GM10248 (cell line): ENCODE data around the gene PPP1R27.
A peak's percentile ranks its signal among the peaks of the same experiment; 100 is the strongest.

Experiments
- CTCF ChIA-PET: fragments of 300-600 bp; sonication (Branson Sonifier 250); formaldehyde crosslinking; extraction: SDS; loops from one replicate; lab custom pipeline; 2021; ENCODE audit warnings: antibody characterized with exemption; lab: Yijun Ruan, JAX
- POLR2A ChIA-PET: fragments of 350-650 bp; sonication (Branson Sonifier 250); formaldehyde crosslinking; extraction: SDS; loops from one replicate; lab custom pipeline; 2020; ENCODE audit warnings: antibody characterized with exemption; lab: Yijun Ruan, JAX
- DNase-seq: peaks from one replicate; pipeline ENCODE4 v3.0.0; 2012; ENCODE audit errors: extremely low spot score
- TF ChIP-seq, protein P1 (sequence below): IDR thresholded peaks from 2 replicates; pipeline ENCODE4 v1.5.1; 2012; ENCODE audit warnings: mild to moderate bottlenecking, low read depth; ENCODE audit errors: extremely low read depth, missing control alignments, control extremely low read depth

PPP1R27 gene, protein sequence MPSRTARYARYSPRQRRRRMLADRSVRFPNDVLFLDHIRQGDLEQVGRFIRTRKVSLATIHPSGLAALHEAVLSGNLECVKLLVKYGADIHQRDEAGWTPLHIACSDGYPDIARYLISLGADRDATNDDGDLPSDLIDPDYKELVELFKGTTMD

DNA sequence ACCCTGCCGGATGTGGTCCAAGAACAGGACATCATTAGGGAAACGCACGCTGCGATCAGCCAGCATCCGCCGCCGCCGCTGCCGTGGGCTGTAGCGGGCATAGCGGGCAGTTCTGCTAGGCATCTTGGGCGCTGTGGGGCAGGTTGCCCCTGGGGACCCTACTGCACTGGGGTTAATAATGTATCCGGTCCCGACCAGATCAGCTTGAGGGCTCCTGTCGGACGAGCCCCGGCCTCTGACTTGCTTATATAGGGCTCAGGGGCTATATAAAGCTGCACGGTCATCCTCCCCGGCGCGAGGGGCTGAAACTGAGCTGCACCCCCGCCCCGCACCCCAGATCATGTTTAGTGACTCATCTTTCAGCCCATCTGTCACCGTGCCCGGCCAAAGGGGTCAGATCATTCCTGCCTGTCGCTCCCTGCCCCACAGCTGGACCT lies at the start of gene PPP1R27:
Gene PPP1R27, minus strand, starts transcription at position 220 of the 437 bp plus-strand sequence. Its CDS starts 97 bp downstream, at position 123.
- DNase-seq, result no peak
- ChIA-PET POLR2A (interaction anchor here (0.6 kb wide), 2 partner anchors 27 to 272 kb away, joined by 5 read pairs; no protein-coding TSS in a partner anchor), CTCF (interaction anchor here (1.1 kb wide), 1 partner anchor 9 kb away, joined by 3 read pairs; no protein-coding TSS in a partner anchor)
- TF ChIP-seq, protein P1, sequence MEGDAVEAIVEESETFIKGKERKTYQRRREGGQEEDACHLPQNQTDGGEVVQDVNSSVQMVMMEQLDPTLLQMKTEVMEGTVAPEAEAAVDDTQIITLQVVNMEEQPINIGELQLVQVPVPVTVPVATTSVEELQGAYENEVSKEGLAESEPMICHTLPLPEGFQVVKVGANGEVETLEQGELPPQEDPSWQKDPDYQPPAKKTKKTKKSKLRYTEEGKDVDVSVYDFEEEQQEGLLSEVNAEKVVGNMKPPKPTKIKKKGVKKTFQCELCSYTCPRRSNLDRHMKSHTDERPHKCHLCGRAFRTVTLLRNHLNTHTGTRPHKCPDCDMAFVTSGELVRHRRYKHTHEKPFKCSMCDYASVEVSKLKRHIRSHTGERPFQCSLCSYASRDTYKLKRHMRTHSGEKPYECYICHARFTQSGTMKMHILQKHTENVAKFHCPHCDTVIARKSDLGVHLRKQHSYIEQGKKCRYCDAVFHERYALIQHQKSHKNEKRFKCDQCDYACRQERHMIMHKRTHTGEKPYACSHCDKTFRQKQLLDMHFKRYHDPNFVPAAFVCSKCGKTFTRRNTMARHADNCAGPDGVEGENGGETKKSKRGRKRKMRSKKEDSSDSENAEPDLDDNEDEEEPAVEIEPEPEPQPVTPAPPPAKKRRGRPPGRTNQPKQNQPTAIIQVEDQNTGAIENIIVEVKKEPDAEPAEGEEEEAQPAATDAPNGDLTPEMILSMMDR, result no peak

DNA sequence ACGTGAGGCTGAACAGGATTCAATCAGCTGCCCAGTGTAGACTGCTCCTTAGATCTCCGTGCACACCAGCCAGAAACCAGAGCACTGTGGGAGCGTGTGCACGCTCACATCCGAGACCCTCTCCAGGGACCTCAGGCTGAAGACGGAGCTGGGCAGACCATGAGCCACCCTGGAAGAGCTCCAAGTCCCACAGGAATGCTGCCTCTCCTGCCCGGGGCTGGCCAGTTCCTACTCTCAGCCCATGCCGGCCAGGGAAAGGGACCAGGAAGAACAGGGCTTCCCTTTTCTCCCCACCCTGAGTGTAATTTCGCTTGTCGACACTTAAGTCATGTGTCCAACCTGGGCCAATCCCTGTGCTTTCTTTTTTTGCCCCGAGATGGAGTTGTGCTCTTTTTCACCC lies 49.7 kb upstream of the PPP1R27 start:
- no peak for DNase-seq
- ChIA-PET CTCF (interaction anchor here (1.0 to 1.1 kb wide), 2 partner anchors 11 to 13 kb away, joined by 3 to 4 read pairs; no protein-coding TSS in a partner anchor), POLR2A (interaction anchor here (1.0 to 1.2 kb wide), 2 partner anchors 10 to 18 kb away, joined by 3 to 5 read pairs; no protein-coding TSS in a partner anchor)
- TF ChIP-seq, protein P1, result no peak

DNA sequence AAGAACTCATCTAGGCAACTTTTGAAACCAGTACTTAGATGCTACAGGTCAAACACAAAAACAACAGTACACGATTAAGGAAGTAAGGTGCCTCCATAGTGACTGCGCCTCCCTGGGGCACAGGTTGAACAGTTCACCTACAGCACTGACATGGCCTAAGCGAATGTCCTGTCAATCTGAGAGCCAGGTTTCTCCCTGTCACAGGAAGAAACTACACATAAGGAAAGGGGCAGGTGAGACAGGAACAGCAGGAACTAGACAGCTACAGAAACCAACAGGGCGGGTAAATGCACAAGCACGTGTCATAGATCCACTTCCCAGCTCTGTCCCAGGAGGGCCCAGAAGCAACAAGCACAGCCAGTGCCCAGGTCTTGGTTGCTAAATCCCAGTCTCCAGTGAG lies 44.3 kb upstream of the PPP1R27 start:
- ChIA-PET POLR2A (interaction anchor here (0.6 kb wide), 1 partner anchor 23 kb away, joined by 3 read pairs; the partner anchor contains the start of gene NPB), CTCF (interaction anchor here (0.9 to 1.8 kb wide), 4 partner anchors 8 to 49 kb away, joined by 3 to 5 read pairs (median 4); partner anchors contain the start of gene MAFG)
- TF ChIP-seq, protein P1, result no peak
- DNase-seq, result no peak

DNA sequence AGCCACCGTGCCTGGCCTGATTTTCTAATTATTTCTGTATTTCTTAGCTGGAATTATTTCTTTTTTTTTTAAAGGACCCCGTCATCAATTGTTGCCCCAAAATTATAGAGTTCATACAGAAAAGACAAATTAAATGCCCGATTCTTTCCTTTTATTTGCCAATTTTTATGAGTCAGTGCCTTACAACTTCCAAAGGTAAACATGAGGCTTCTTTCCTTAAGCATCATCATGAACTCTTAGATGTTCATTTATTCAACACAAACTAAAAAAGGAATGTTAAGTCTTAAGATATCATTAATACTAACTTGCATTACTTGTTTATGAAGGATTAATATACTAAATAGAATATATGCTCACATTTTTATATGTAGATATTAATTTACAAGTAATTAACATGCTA lies 43.4 kb upstream of the PPP1R27 start:
- TF ChIP-seq, protein P1, result no peak
- ChIA-PET CTCF (interaction anchor here (1.0 kb wide), 1 partner anchor 8 kb away, joined by 3 read pairs; no protein-coding TSS in a partner anchor), POLR2A (interaction anchor here (0.6 kb wide), 1 partner anchor 153 kb away, joined by 6 read pairs; no protein-coding TSS in a partner anchor)
- no peak for DNase-seq

DNA sequence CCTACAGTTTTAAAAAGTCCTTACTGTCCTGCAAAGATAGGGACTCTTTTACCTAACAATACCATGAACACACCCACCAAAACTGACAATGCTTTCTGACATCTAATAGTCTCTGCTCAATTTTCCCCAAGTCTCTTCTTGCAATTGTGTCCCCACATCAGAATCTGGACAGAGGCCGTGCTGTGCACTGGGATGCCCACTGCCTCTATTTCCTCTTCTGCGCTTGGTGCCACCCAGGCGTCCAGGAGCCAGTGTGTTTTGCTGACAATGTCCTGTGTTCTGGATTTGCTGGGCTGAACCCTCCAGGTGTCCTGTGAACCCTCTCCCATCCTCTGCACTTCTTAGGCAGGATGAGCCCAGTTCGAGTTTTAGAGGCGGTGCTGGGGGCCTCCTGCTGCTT lies 42.7 kb upstream of the PPP1R27 start:
- CTCF ChIA-PET, result no interaction called here
- no peak for DNase-seq
- TF ChIP-seq, protein P1, result no peak
- POLR2A ChIA-PET, result no interaction called here

DNA sequence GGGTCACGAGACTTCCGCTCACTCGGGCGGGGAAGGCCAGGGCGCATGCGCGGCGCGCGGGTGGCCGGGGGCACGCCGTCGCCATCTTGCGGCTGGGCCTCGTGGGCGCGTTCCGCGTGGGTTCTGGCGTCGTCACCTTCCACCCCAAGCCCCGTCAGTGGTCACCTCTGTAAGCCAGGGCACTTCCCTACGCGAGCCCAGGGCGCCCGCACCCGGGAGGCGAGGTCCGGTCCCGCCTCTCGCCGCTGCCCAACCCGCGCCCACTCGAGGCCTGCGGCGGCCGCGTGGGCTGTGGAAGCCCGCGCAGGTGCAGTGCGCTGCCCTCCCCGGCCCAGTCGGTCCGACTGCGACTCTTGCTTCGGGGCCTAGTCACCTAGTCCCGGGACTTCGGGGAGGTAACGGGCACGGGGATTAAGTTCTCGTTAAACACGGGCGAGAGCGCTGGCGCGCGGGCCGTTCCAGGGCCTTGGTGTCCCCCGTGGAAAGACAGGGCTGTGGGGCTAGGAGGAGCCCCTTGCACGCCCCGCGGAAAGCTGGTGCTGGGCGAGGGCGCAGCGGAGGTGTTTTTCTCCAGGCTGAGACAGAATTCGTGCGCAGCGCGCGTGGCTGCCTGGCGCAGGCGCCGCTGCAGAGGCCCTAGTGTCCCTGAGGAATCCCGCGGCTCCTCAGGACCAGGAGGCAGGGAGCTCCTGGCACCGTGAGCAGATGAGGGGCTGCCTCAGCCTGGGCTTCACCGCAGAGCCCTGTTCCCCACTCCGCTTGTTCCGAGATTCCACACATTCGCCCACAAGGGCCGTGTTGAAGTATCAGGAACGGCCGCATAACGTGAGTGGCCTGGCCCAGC lies 36.8 kb upstream of the PPP1R27 start:
- ChIA-PET POLR2A (interaction anchor here (0.7 kb wide), 3 partner anchors 11 to 111 kb away, joined by 6 to 8 read pairs (median 8); no protein-coding TSS in a partner anchor), CTCF (interaction anchor here (0.9 to 2.0 kb wide), 2 partner anchors 9 to 18 kb away, joined by 3 to 5 read pairs; no protein-coding TSS in a partner anchor)
- peak; percentile 99 for DNase-seq
- TF ChIP-seq, protein P1, result peak; percentile 30
